LNCaP clone FGC (cell line): ENCODE measurements around the gene ANO5.

Experiments
- DNase-seq: peaks from one replicate; pipeline ENCODE4 v3.0.0-alpha.2; 2011; ENCODE audit warnings: low read depth
- H3K4me3 ChIP-seq: 2 replicates; pipeline ENCODE4 v1.5.1; 2011; ENCODE audit warnings: mild to moderate bottlenecking, low read depth, low read length, control low read depth
- TF ChIP-seq, protein P1 (sequence below): IDR thresholded peaks from 2 replicates; pipeline ENCODE4 v1.5.1; 2012; ENCODE audit warnings: mild to moderate bottlenecking; ENCODE audit not compliant: control insufficient read depth, insufficient read depth; ENCODE audit errors: extremely low read depth

ANO5 gene

GRCh38 chr11:22189660-22190059 is 3.2 kb upstream of the ANO5 start:
- DNase-seq: no peak
- H3K4me3 ChIP-seq: no peak overlapping the region
- TF ChIP-seq, protein P1, sequence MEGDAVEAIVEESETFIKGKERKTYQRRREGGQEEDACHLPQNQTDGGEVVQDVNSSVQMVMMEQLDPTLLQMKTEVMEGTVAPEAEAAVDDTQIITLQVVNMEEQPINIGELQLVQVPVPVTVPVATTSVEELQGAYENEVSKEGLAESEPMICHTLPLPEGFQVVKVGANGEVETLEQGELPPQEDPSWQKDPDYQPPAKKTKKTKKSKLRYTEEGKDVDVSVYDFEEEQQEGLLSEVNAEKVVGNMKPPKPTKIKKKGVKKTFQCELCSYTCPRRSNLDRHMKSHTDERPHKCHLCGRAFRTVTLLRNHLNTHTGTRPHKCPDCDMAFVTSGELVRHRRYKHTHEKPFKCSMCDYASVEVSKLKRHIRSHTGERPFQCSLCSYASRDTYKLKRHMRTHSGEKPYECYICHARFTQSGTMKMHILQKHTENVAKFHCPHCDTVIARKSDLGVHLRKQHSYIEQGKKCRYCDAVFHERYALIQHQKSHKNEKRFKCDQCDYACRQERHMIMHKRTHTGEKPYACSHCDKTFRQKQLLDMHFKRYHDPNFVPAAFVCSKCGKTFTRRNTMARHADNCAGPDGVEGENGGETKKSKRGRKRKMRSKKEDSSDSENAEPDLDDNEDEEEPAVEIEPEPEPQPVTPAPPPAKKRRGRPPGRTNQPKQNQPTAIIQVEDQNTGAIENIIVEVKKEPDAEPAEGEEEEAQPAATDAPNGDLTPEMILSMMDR: no peak

DNA sequence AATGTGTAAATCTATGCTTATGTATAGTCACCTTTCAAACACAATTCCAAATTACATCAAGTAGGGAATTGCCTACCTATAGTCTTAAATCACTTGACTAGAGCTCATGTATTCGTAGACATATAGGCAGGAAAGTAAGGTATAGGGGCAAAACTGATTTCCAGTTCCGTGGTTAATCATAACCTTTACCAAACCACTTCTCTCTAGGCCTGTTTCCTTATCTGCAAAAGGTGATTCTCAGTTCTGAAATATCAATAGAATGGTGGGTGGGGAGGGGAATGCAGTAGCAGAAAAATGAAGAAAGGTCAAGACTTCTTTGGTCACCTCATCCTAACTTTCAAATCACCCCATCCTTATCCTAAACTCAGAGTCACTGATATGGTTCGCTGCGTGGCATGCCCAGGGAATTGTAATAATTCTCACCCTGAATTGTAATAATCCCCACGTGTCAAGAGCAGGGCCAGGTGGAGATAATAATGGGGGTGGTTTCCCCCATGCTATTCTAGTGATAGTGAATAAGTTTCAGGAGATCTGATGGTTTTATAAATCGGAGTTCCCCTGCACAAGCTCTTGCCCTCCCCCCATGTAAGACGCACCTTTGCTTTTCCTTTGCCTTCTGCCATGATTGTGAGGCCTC is 1.9 kb upstream of the ANO5 start:
- TF ChIP-seq, protein P1: no peak
- no peak for DNase-seq

DNA sequence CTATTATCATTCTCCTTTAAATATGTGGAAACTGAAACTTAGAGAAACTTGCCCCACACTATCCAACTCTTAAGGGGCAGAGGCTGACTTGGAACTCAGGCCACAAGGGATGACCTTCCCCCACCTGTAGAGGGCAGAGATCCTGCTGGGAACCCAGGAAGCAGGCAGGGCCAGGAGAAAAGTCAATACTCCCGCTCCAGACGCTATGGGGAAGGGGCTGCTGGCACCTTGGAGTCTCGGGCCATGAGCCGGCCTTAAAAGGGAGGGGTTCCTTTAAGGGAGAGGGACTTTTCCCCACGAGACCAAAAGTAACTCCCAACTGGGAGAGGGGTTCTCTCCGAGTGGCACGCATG is 620 bp upstream of the ANO5 start:
- DNase-seq: no peak
- H3K4me3 ChIP-seq: no peak overlapping the region
- TF ChIP-seq, protein P1: 0 out of 2 replicates have a peak, but pooled peaks have one; percentile 1

More for the DNA sequence above, 1.9 kb upstream of the ANO5 start:
- no peak overlapping the region for H3K4me3 ChIP-seq

DNA sequence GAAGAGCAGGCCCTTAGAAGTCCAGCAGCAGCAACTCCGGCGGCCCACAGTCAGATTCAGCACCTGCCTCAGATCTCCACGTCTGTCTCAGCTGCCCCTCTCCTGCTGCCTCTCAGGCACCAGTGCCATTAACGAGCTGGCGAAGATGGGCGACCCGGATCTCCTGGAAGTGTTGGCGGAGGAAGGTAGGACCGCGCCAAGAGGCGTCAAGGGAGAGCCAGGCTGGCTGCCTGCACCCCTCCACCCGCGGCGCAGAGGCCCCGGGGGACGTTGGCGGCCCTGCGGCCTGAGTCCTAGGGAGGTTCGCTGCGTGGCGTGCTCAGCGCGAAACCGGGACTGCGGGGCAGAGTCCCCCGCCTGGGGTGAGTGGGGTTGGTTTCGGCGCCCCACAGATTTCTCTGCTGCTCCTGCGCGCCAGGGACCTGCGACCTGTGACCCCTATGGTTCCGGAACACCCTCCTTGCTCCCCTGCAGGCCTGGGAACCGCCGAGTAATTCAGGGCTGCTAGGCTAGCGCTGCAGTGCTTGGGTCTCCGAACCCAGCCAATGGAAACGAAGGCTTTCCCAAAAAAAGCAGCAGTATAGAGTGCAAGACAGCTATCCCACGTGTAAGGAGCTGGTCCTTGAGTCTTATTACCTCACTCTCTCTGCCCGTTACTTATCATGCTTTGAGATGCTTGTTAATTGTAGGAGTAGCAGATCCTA is 615 bp downstream of the ANO5 start:
- H3K4me3 ChIP-seq: no peak overlapping the region
- TF ChIP-seq, protein P1: no peak
- DNase-seq: no peak

GRCh38 chr11:22194306-22194705 is 1.4 kb downstream of the ANO5 start:
- DNase-seq: no peak
- H3K4me3 ChIP-seq: no peak overlapping the region
- TF ChIP-seq, protein P1: no peak

- no peak for DNase-seq
- TF ChIP-seq, protein P1: no peak
- no peak overlapping the region for H3K4me3 ChIP-seq
Observed at GRCh38 chr11:22194907-22195306, 2.0 kb downstream of the ANO5 start.
